ENCODE measurements around the gene SLC38A10.

Gene SLC38A10

GRCh38 chr17:81330884-81331245, 35.8 kb upstream of the SLC38A10 start:
- TF ChIP-seq CTCF (conservative IDR thresholded peaks at IDR 0.05; ENCODE audit: control insufficient read depth, insufficient read depth, low read depth, low read length) = no peak
- no peak for DNase-seq (ENCODE audit: low read depth)
- no peak overlapping the region for H3K4me3 ChIP-seq (ENCODE audit: control insufficient read depth, low read depth, low read length)

- no peak for TF ChIP-seq CTCF (conservative IDR thresholded peaks at IDR 0.05; ENCODE audit: control insufficient read depth, insufficient read depth, low read depth, low read length)
- H3K4me3 ChIP-seq (ENCODE audit: control insufficient read depth, low read depth, low read length) = no peak overlapping the region
- DNase-seq (ENCODE audit: low read depth) = no peak
These were observed 35.1 kb upstream of the SLC38A10 start for GRCh38 chr17:81329927-81330883.

- DNase-seq (ENCODE audit: low read depth) = peak; percentile 90
- no peak overlapping the region for H3K4me3 ChIP-seq (ENCODE audit: control insufficient read depth, low read depth, low read length)
- no peak for TF ChIP-seq CTCF (conservative IDR thresholded peaks at IDR 0.05; ENCODE audit: control insufficient read depth, insufficient read depth, low read depth, low read length)
These were observed 34.1 kb upstream of the SLC38A10 start for GRCh38 chr17:81328978-81329926.

- no peak for TF ChIP-seq CTCF (conservative IDR thresholded peaks at IDR 0.05; ENCODE audit: control insufficient read depth, insufficient read depth, low read depth, low read length)
These were observed 33.4 kb upstream of the SLC38A10 start for GRCh38 chr17:81328489-81328888.

GRCh38 chr17:81325714-81326358, 30.7 kb upstream of the SLC38A10 start:
- no peak for DNase-seq (ENCODE audit: low read depth)
- no peak overlapping the region for H3K4me3 ChIP-seq (ENCODE audit: control insufficient read depth, low read depth, low read length)
- no peak for TF ChIP-seq CTCF (conservative IDR thresholded peaks at IDR 0.05; ENCODE audit: control insufficient read depth, insufficient read depth, low read depth, low read length)

More at GRCh38 chr17:81328489-81328888, 33.4 kb upstream of the SLC38A10 start:
- no peak overlapping the region for H3K4me3 ChIP-seq (ENCODE audit: control insufficient read depth, low read depth, low read length)
- no peak for DNase-seq (ENCODE audit: low read depth)

All from fibroblast of mammary gland (primary cell).